ENCODE results near the gene NASP.

GRCh38 chr1:45635211-45635610 is 51.4 kb downstream of the NASP start:
- no peak for TF ChIP-seq EZH2 (IDR thresholded peaks at IDR 0.05)
- TF ChIP-seq POLR2AphosphoS5 (IDR thresholded peaks at IDR 0.05; ENCODE audit: borderline replicate concordance, low read depth, low read length) = no peak

Measured in SK-N-MC (cell line).